ENCODE measurements around the gene ME2.

Gene ME2

DNA sequence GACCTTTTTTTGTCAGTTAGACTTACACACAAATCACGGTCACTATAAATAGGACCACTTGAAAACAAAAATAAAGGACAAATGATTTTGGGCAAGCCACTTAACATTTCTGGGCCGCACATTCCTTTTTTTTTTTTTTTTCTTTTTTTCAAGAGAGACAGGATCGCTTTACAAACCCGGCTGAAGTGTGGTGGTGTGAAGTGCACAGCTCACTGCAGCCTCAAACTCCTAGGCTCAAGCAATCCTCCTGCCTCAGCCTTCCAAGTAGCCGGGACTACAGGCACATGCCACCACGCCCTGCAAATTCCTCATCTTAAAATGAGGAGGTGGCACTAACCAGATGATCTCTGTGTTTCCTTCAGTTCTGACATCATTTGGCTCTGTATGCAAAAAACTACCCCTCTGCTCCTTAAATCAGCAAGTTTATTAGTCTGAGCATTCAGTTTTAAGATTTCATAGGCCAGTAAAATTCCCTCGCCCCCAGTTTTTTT, 30.8 kb upstream of the ME2 start:
- H3K27me3 ChIP-seq: peaks cover 0 to 4% of the 10 kb centered on the region in 2 donors
- H3K9me3 ChIP-seq: no peaks in the 10 kb centered on the region
- H3K36me3 ChIP-seq: no peaks in the 10 kb centered on the region
- no peak for DNase-seq
- H3K4me3 ChIP-seq: no peak overlapping the region
- no peaks in the 10 kb centered on the region for H3K4me1 ChIP-seq
- intact Hi-C loops (cut with DNase I; ENCODE audit: low total_unique reads): no loop called here
- H3K27ac ChIP-seq: no peak overlapping the region
- TF ChIP-seq, protein P1, sequence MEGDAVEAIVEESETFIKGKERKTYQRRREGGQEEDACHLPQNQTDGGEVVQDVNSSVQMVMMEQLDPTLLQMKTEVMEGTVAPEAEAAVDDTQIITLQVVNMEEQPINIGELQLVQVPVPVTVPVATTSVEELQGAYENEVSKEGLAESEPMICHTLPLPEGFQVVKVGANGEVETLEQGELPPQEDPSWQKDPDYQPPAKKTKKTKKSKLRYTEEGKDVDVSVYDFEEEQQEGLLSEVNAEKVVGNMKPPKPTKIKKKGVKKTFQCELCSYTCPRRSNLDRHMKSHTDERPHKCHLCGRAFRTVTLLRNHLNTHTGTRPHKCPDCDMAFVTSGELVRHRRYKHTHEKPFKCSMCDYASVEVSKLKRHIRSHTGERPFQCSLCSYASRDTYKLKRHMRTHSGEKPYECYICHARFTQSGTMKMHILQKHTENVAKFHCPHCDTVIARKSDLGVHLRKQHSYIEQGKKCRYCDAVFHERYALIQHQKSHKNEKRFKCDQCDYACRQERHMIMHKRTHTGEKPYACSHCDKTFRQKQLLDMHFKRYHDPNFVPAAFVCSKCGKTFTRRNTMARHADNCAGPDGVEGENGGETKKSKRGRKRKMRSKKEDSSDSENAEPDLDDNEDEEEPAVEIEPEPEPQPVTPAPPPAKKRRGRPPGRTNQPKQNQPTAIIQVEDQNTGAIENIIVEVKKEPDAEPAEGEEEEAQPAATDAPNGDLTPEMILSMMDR (IDR thresholded peaks at IDR 0.05): no peak

- DNase-seq: no peak
- TF ChIP-seq, protein P1 (IDR thresholded peaks at IDR 0.05): no peak
- H3K4me3 ChIP-seq: no peak overlapping the region
- H3K27ac ChIP-seq: no peak overlapping the region
- no peaks in the 10 kb centered on the region for H3K9me3 ChIP-seq
- H3K27me3 ChIP-seq: peaks cover 0 to 4% of the 10 kb centered on the region in 2 donors
- H3K36me3 ChIP-seq: no peaks in the 10 kb centered on the region
- H3K4me1 ChIP-seq: no peaks in the 10 kb centered on the region
- intact Hi-C loops (cut with DNase I; ENCODE audit: low total_unique reads): no loop called here
These were observed 29.9 kb upstream of the ME2 start for GRCh38 chr18:50848991-50849390.

- TF ChIP-seq, protein P1 (IDR thresholded peaks at IDR 0.05): no peak
- intact Hi-C loops (cut with DNase I; ENCODE audit: low total_unique reads): no loop called here
- H3K4me1 ChIP-seq: no peaks in the 10 kb centered on the region
- no peaks in the 10 kb centered on the region for H3K36me3 ChIP-seq
- H3K27ac ChIP-seq: no peak overlapping the region
- H3K27me3 ChIP-seq: peaks cover 0 to 4% of the 10 kb centered on the region in 2 donors
- no peak for DNase-seq
- no peak overlapping the region for H3K4me3 ChIP-seq
- H3K9me3 ChIP-seq: no peaks in the 10 kb centered on the region
These were observed 29.5 kb upstream of the ME2 start for GRCh38 chr18:50849419-50849821.

- Histone ChIP-seq H3K4me3 (no peak overlapping the region), H3K27ac (no peak overlapping the region), H3K27me3 (peaks cover 0 to 4% of the 10 kb centered on the region in 2 donors), H3K9me3 (no peaks in the 10 kb centered on the region), H3K36me3 (no peaks in the 10 kb centered on the region), H3K4me1 (no peaks in the 10 kb centered on the region)
- TF ChIP-seq, protein P1 (IDR thresholded peaks at IDR 0.05): no peak
- intact Hi-C loops (cut with DNase I; ENCODE audit: low total_unique reads): no loop called here
- DNase-seq: no peak
These were observed 28.4 kb upstream of the ME2 start for GRCh38 chr18:50850307-50851065.

- no peak overlapping the region for H3K27ac ChIP-seq
- DNase-seq: peak in 1 of 2 donors; percentile 21
These were observed 25.1 kb upstream of the ME2 start for GRCh38 chr18:50853863-50854271.

More at GRCh38 chr18:50853863-50854271, 25.1 kb upstream of the ME2 start:
- TF ChIP-seq, protein P1 (IDR thresholded peaks at IDR 0.05): no peak
- intact Hi-C loops (cut with DNase I; ENCODE audit: low total_unique reads): no loop called here
- no peaks in the 10 kb centered on the region for H3K4me1 ChIP-seq
- peaks cover 0 to 4% of the 10 kb centered on the region in 2 donors for H3K27me3 ChIP-seq
- no peak overlapping the region for H3K4me3 ChIP-seq
- H3K36me3 ChIP-seq: no peaks in the 10 kb centered on the region
- no peaks in the 10 kb centered on the region for H3K9me3 ChIP-seq
